GM21529 (cell line): ENCODE results near the gene PRAMEF18.
"Not testable (repeated sequence)": the region's sequence is repeated elsewhere in the genome, so short reads cannot be mapped to it uniquely, and the experiment has no call there.

Experiments used
- ATAC-seq: cut with Tn5 transposase; IDR thresholded peaks from one replicate; pipeline ENCODE4 v1.9.1; 2021; ENCODE audit not compliant: unreplicated experiment

Gene PRAMEF18

GRCh38 chr1:13225675-13226204 is at the start of gene PRAMEF18:
PRAMEF18 (minus strand) TSS chr1:13226154; CDS start chr1:13226106, 48 bp downstream.
- not testable (repeated sequence) for ATAC-seq

- ATAC-seq, result not testable (repeated sequence)
Observed at GRCh38 chr1:13265124-13265523, 39.2 kb upstream of the PRAMEF18 start.

DNA sequence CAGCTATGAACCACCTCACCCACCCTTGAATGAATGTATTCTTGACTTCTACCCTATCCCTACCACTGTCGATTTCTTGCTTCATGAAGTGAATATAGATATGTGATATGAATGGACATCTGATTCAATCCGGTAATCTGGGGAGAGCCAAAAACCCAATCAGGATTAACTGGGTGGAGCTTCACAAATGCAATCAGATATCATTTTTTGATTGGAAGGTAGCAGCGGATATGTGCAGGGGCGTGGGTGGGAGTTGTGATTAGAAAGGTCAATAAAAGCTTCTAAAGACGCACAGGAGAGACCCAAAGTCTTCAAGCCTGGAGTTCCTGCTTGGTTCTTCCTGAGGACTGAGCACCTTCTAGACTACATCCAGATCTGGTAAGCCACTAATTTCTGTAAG is 27.9 kb upstream of the PRAMEF18 start, which contains the start of gene PRAMEF5:
TSS of gene PRAMEF5 (plus strand) at position 301 of the 400 bp plus-strand sequence. CDS start 5,071 bp downstream, outside the sequence.
- not testable (repeated sequence) for ATAC-seq

DNA sequence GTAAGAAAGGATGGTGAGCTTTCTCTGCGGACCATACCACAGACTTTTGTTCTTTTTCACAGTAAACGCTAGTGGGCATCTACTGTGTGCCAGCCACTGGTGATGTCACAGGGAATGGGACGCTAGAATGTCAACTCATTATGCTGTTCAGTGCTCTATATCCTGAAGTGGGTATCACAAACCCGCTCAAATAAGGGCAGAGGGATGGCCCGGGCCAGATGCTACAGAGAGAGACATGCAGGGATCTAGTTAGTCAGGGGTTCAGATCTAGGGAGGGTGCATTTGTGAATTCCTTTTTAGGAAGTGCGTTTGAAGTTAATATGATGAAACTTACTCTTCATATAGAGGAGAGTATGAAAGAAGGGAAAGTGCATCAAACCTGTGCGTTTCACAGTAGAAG is 21.2 kb upstream of the PRAMEF18 start:
- not testable (repeated sequence) for ATAC-seq

GRCh38 chr1:13246554-13246871 is 20.6 kb upstream of the PRAMEF18 start:
- ATAC-seq, result not testable (repeated sequence)

- ATAC-seq, result not testable (repeated sequence)
Observed at GRCh38 chr1:13245841-13246553, 20.0 kb upstream of the PRAMEF18 start.

DNA sequence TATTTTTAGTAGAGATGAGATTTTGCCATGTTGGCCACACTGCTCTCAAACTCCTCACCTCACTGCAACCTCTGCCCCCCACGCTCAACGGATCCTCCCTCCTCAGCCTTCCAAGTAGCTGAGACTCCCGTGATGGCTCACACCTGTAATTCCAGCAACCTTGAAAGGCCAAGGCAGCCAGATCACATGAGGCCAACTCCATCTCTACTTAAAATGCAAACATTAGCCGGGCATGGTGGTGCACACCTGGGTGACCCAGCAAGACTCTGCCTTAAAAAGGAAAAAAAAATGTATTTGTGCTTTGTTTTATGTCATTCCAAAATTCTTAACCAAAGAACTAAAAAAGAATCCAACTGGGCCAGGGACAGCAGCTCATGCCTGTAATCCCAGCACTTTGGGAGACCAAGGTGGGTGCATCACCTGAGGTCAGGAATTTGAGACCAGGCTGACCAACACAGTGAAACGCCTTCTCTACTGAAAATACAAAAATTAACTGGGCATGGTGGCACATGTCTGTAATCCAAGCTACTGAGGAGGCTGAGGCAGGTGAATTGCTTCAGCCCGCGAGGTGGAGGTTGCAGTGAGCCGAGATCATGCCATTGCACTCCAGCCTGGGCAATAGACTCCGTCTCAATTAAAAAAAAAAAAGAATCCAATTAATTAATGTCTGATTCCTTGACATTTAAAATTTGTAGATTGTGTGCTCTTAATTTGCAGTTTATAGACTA is 17.7 kb upstream of the PRAMEF18 start:
- not testable (repeated sequence) for ATAC-seq

- ATAC-seq, result not testable (repeated sequence)
Observed at GRCh38 chr1:13239633-13240032, 13.7 kb upstream of the PRAMEF18 start.

- not testable (repeated sequence) for ATAC-seq
Observed at GRCh38 chr1:13237572-13237971, 11.6 kb upstream of the PRAMEF18 start.

DNA sequence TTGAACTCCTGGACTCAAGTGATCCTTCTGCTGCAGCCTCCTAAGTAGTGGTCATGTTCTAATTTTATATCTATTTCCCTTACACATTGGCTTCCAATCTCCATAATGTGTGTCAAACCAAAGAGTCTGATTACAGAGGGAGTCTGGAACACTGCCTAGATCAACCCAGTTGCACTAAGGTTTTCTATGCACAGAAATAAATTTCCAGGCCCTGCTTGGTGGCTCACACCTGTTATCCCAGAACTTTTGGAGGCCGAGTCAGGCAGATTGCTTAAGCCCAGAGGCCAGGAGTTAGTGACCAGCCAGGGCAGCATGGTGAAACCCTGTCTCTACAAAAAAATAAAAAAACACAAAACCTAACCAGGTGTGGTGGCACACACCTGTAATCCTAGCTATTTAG is 8.1 kb upstream of the PRAMEF18 start:
- not testable (repeated sequence) for ATAC-seq

DNA sequence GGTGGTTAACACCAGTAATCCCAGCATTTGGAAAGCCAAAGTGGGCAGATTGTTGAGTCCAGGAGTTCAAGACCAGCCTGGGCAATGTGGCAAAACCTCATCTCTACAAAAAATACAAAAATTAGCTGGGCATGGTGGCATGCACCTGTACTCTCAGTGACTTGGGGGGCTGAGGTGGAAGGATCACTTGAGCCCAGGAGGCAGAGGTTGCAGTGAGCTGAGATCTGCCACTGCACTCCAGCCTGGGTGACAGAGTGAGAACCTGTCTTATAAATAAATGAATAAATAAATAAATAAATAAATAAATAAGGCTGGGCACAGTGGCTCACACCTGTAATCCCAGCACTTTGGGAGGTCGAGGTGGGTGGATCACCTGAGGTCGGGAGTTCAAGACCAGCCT is 6.1 kb upstream of the PRAMEF18 start:
- ATAC-seq, result not testable (repeated sequence)

GRCh38 chr1:13231061-13231750 is 5.3 kb upstream of the PRAMEF18 start:
- ATAC-seq, result not testable (repeated sequence)

- not testable (repeated sequence) for ATAC-seq
Observed at GRCh38 chr1:13230601-13231000, 4.6 kb upstream of the PRAMEF18 start.

DNA sequence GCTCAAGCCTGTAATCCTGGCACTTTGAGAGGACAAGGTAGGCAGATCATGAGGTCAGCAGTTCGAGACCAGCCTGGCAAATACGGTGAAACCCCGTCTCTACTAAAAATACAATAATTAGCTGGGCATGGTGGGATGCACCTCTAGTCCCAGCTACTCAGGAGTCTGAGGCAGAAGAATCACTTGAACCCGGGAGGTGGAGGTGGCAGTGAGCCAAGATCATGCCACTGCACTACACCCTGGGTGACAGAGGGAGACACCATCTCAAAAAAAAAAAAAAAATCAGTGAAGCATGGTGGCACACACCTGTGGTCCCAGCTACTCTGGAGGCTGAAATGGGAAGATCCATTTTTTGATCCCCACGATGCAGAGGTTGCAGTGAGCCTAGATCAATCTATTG is 4.1 kb upstream of the PRAMEF18 start:
- ATAC-seq, result not testable (repeated sequence)

DNA sequence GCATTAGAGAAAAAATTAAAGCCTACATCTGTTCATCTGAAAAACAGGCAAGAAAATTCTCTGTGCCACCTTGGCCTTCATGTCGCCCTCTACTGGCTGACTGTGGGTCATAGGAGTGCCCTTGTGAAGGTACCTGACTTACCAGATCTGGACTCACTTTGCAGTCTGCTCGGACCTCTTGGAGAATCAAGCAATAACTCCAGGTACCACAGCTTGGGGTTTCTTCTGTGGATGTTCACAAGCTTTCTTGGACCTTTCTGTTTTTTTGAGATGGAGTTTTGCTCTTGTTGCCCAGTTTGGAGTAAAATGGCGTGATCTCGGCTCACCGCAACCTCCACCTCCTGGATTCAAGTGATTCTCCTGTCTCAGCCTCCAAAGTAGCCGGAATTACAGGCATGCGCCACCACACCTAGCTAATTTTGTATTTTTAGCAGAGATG is 2.4 kb upstream of the PRAMEF18 start:
- ATAC-seq, result no peak

DNA sequence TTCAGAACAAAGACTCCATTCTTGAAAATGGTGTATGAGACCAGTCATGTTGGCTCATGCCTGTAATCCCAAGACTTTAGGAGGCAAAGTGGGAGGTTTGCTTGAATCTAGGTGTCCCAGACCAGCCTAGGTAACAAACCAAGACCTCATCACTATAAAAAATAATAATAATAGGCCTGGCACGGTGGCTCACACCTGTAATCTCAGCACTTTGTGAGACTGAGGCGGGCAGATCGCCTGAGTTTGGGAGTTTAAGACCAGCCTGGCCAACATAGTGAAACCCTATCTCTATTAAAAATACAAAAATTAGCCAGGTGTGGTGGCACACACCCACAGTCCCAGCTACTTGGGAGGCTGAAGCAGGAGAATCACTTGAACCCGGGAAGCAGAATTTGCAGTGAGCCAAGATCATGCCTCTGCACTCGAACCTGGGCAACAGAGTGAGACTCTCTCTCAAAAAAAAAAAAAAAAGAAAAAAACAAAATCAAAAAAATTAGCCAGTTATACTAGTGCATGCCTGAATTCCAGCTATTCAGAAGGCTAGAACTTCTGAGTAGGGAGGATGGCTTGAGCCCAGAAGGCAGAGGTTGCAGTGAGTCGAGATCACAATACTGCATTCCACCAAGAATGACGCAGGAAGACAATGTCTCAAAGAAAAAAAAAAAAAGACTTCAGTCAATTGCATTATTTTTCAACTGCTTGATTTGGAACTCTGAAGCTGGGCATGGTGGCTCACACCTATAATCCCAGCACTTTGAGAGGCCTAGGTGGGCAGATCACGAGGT is 1.5 kb upstream of the PRAMEF18 start:
- ATAC-seq, result not testable (repeated sequence)

GRCh38 chr1:13224480-13225060 is 1.4 kb downstream of the PRAMEF18 start:
- ATAC-seq, result no peak

GRCh38 chr1:13222788-13223187 is 3.2 kb downstream of the PRAMEF18 start:
- ATAC-seq, result not testable (repeated sequence)

- not testable (repeated sequence) for ATAC-seq
Observed at GRCh38 chr1:13219203-13219602, 6.8 kb downstream of the PRAMEF18 start.

DNA sequence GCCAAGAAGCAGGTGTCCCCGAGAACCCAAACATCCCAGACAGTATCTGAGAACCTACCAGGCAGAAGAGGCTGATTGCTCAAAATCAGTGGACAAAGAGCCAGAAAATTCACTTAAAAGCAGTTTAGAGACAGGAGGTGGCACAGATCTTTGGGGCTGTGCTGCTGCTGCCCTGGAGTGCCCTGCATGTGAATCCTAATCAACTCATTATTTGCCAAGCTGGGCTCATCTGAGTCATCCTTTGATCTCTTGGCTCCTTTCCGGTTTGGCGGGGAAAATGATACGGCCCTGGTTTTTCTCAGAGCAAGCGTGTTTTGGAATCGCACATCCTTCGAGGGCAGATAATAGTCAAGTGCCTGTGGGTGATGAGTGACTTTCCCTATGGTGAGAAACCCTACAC is 9.3 kb downstream of the PRAMEF18 start:
- ATAC-seq, result not testable (repeated sequence)
